Endothelial cell of umbilical vein (primary cell): ENCODE data around the gene TUFT1.

ENCODE experiments used
- CTCF ChIP-seq, 2 donors: IDR thresholded peaks; 1 replicate in 1 of 2; 2 replicates in 1 of 2; pipeline ENCODE4 v1.5.1; 2011; ENCODE audit warnings: low read length in 2 of 2, mild to moderate bottlenecking in 2 of 2, moderate library complexity in 2 of 2, control low read depth in 1 of 2, inconsistent platforms in 1 of 2, low read depth in 1 of 2; ENCODE audit not compliant: insufficient read depth in 1 of 2; ENCODE audit errors: extremely low read depth in 1 of 2
- EZH2 ChIP-seq: IDR thresholded peaks from 2 replicates; pipeline ENCODE4 v1.6.1; 2012; ENCODE audit warnings: borderline replicate concordance, low read depth, mild to moderate bottlenecking, moderate library complexity, low read length, inconsistent platforms; ENCODE audit not compliant: severe bottlenecking
- FOS ChIP-seq: IDR thresholded peaks from 2 replicates; pipeline ENCODE4 v1.6.1; 2011; ENCODE audit warnings: mild to moderate bottlenecking, low read length, moderate library complexity, borderline replicate concordance; ENCODE audit not compliant: insufficient read depth
- JUN ChIP-seq: IDR thresholded peaks from 2 replicates; pipeline ENCODE4 v1.6.1; 2011; ENCODE audit warnings: borderline replicate concordance, low read depth; ENCODE audit not compliant: insufficient read length, insufficient read depth
- MAX ChIP-seq: IDR thresholded peaks from 2 replicates; pipeline ENCODE4 v1.6.1; 2011; ENCODE audit not compliant: insufficient read depth, insufficient read length
- POLR2AphosphoS5 ChIP-seq: IDR thresholded peaks from 2 replicates; pipeline ENCODE4 v1.6.1; 2012; ENCODE audit warnings: low read depth, mild to moderate bottlenecking, control low read depth, low read length, moderate library complexity; ENCODE audit not compliant: insufficient read depth

- TF ChIP-seq POLR2AphosphoS5 (no peak), CTCF (IDR thresholded peaks at IDR 0.05; ENCODE audit: extremely low read depth in 1 of 2, insufficient read depth in 1 of 2, low read depth in 1 of 2, low read length in 2 of 2) (no peak), MAX (no peak), FOS (no peak), EZH2 (no peak), JUN (no peak)
These were observed 47.1 kb upstream of the TUFT1 start for GRCh38 chr1:151493042-151493441.
